Pancreas (tissue), 10 donors: ENCODE data around the gene BCL2L2. TPM values are rescaled to one million over a fixed set of nuclear protein-coding genes. Genes with fewer than 3 reads are reported as not detected.
A peak's percentile ranks its signal among the peaks of the same experiment; 100 is the strongest.
"Not testable (repeated sequence)": the region's sequence is repeated elsewhere in the genome, so short reads cannot be mapped to it uniquely, and the experiment has no call there.

Experiments used
- ATAC-seq, 4 donors: fragments of 200-7000 bp; cut with Tn5 transposase; one replicate each; pipeline versions ENCODE4 v1.8.0 to v1.9.1; 2020; ENCODE audit warnings: mild to moderate bottlenecking in 4 of 4, moderate library complexity in 4 of 4
- DNase-seq, 6 donors: peaks; one replicate each; pipeline ENCODE4 v3.0.0-alpha.2; 2020
- FAIRE-seq: peaks from 2 replicates; lab custom pipeline; 2012; peaks lifted over from hg19 to GRCh38; lab: Jason Lieb, UNC
- H3K27ac ChIP-seq, 4 donors: fragments of 200-600 bp; sonication (generic); 1 replicate in 3 of 4; 2 replicates in 1 of 4; pipeline versions ENCODE4 v1.5.0 to v1.8.0; 2020
- H3K27me3 ChIP-seq, 4 donors: fragments of 200-600 bp; one replicate each; pipeline ENCODE4 v1.8.0; 2021
- H3K36me3 ChIP-seq, 3 donors: fragments of 200-600 bp; sonication (generic) in 1 of 3; one replicate each; pipeline versions ENCODE4 v1.5.0 to v1.8.0; 2020 to 2021
- H3K4me1 ChIP-seq, 3 donors: fragments of 200-600 bp; one replicate each; pipeline ENCODE4 v1.8.0; 2021
- H3K4me3 ChIP-seq, 4 donors: fragments of 200-600 bp; sonication (generic) in 2 of 4; one replicate each; pipeline versions ENCODE4 v1.5.0 to v1.8.0; 2020 to 2021
- H3K9me3 ChIP-seq, 4 donors: fragments of 200-600 bp; one replicate each; pipeline ENCODE4 v1.8.0; 2021
- CTCF ChIP-seq, 4 donors: fragments of 200-600 bp; sonication (generic) in 3 of 4; IDR thresholded peaks; one replicate each; pipeline versions ENCODE4 v1.5.0 to v1.8.0; 2021; ENCODE audit warnings: antibody characterized with exemption in 4 of 4
- WGBS, 2 donors: extraction: QIAGEN DNeasy Blood & Tissue Kit; methylation state at CpG; one replicate each; pipeline ENCODE4 v1.1.7; 2013; 5-methylcytosine and 5-hydroxymethylcytosine counted together
- intact Hi-C, 3 donors: fragments of 100-400 bp; cut with DNase I; formaldehyde crosslinking; loops; one replicate each; pipeline versions ENCODE4 v1.11.1 to v1.14.2; 2022
- polyA plus RNA-seq, 2 donors: library from polyadenylated mRNA; stranded (reverse); fragments of 200-250 nt; gene quantifications; one replicate each; pipeline ENCODE4 v1.2.3, GENCODE V29; 2013
- total RNA-seq, 6 donors: library from RNA; stranded (reverse); fragmentation: NEBNext Ultra II Directional in 4 of 6; extraction: Animal tissue kit (Norgen Biotek cat#: 25700) in 4 of 6; gene quantifications; one replicate each; pipeline versions ENCODE4 v1.2.1 to v1.2.4, GENCODE V29; 2021 to 2023
- donor health status: healthy with polysubstance abuse.
- donor health status: DM: no; HTN: no; CAD: no; lungs with moderate emphysema.
- donor health status: DM: no; HTN: no; CAD: no.
- donor health status: control.
- donor health status: control.
- donor health status: Bipolar disorder and iron deficiency.
- donor health status: DM: yes; HTN: yes; CAD: no.
- donor health status: DM: no; HTN: no; CAD: no.
- donor health status: DM: no; HTN: no; CAD: no.
- donor health status: DM: yes; HTN: yes; CAD: no.

The BCL2L2 gene
- total RNA-seq (10 to 100 TPM; 24.8 to 29.7 (median 26.2) TPM), polyA plus RNA-seq (10 to 100 TPM; 28.8 to 31.6 TPM)

- intact Hi-C loops: no loop called here
- peak; percentile 85 to 94 (median 92) for DNase-seq
- peak within 1 kb of the TSS; percentile 64 to 77 (median 72) for H3K4me3 ChIP-seq
- peak; percentile 58 to 84 (median 75) for ATAC-seq
- peak within 1 kb of the TSS; percentile 66 to 90 (median 80) for H3K27ac ChIP-seq
- H3K27me3 ChIP-seq: no peaks in the 10 kb centered on the region
- H3K36me3 ChIP-seq: peaks cover 0 to 5% (median 0%) of the 10 kb centered on the region in 3 donors
- no peak for FAIRE-seq
- H3K4me1 ChIP-seq: peaks cover 9 to 23% (median 19%) of the 10 kb centered on the region in 3 donors
- WGBS, 2 donors: 0 to 1% methylated on average over 24 of the region's 24 CpGs
- TF ChIP-seq CTCF (IDR thresholded peaks at IDR 0.05): no peak
- H3K9me3 ChIP-seq: no peaks in the 10 kb centered on the region
Observed at GRCh38 chr14:23306412-23307145, at the start of gene BCL2L2. Gene BCL2L2 (plus strand): TSS chr14:23306833. CDS start chr14:23307768, 935 bp downstream.

GRCh38 chr14:23258256-23258655 lies 48.4 kb upstream of the BCL2L2 start:
- Histone ChIP-seq H3K27ac (no peak overlapping the region), H3K36me3 (no peaks in the 10 kb centered on the region), H3K9me3 (no peaks in the 10 kb centered on the region), H3K4me3 (no peak overlapping the region), H3K27me3 (no peaks in the 10 kb centered on the region), H3K4me1 (peaks cover 0 to 3% (median 0%) of the 10 kb centered on the region in 3 donors)
- FAIRE-seq: no peak
- no peak for ATAC-seq
- whole genome bisulfite sequencing, 2 donors: 92 to 97% methylated on average over 5 of the region's 5 CpGs
- no peak for DNase-seq
- intact Hi-C loops: no loop called here
- TF ChIP-seq CTCF (IDR thresholded peaks at IDR 0.05): no peak

- no peaks in the 10 kb centered on the region for H3K27me3 ChIP-seq
- H3K27ac ChIP-seq: no peak overlapping the region
- intact Hi-C loops: no loop called here
- no peaks in the 10 kb centered on the region for H3K36me3 ChIP-seq
- H3K4me1 ChIP-seq: peaks cover 0 to 2% (median 0%) of the 10 kb centered on the region in 3 donors
- DNase-seq (no peak), ATAC-seq (no peak), FAIRE-seq (no peak)
- no peaks in the 10 kb centered on the region for H3K9me3 ChIP-seq
- no peak overlapping the region for H3K4me3 ChIP-seq
- TF ChIP-seq CTCF (IDR thresholded peaks at IDR 0.05): no peak
Observed at GRCh38 chr14:23259426-23259825, 47.2 kb upstream of the BCL2L2 start.

GRCh38 chr14:23260849-23261248 lies 45.8 kb upstream of the BCL2L2 start:
- H3K27me3 ChIP-seq, FAIRE-seq, H3K36me3 ChIP-seq, DNase-seq, ATAC-seq, H3K4me1 ChIP-seq, intact Hi-C loops, H3K27ac ChIP-seq, H3K4me3 ChIP-seq, H3K9me3 ChIP-seq: not testable (repeated sequence)
- WGBS, 2 donors: 68 to 78% methylated on average over 8 of the region's 8 CpGs

- no peak for FAIRE-seq
- WGBS, 2 donors: 80 to 85% methylated on average over 7 of the region's 7 CpGs
- no peak for ATAC-seq
- TF ChIP-seq CTCF (IDR thresholded peaks at IDR 0.05): no peak
- no peak for DNase-seq
- Histone ChIP-seq H3K9me3 (no peaks in the 10 kb centered on the region), H3K36me3 (no peaks in the 10 kb centered on the region), H3K4me1 (no peaks in the 10 kb centered on the region), H3K27me3 (no peaks in the 10 kb centered on the region), H3K4me3 (no peak overlapping the region), H3K27ac (no peak overlapping the region)
- intact Hi-C loops: loop anchor here in 1 of 3 donors (5.0 kb wide), 1 partner anchor 113 kb away; no protein-coding TSS in a partner anchor
Observed at GRCh38 chr14:23269193-23269592, 37.4 kb upstream of the BCL2L2 start.
